NOMO-1 treated with DMSO at 0.1 percent for 48 hours (cell line): Measurements from ENCODE around the gene TRAPPC2L.

Experiments used
- DNase-seq: peaks from one replicate; lab custom pipeline; 2025; ENCODE audit not compliant: unreplicated experiment; lab: John Stamatoyannopoulos, UW

The TRAPPC2L gene

DNA sequence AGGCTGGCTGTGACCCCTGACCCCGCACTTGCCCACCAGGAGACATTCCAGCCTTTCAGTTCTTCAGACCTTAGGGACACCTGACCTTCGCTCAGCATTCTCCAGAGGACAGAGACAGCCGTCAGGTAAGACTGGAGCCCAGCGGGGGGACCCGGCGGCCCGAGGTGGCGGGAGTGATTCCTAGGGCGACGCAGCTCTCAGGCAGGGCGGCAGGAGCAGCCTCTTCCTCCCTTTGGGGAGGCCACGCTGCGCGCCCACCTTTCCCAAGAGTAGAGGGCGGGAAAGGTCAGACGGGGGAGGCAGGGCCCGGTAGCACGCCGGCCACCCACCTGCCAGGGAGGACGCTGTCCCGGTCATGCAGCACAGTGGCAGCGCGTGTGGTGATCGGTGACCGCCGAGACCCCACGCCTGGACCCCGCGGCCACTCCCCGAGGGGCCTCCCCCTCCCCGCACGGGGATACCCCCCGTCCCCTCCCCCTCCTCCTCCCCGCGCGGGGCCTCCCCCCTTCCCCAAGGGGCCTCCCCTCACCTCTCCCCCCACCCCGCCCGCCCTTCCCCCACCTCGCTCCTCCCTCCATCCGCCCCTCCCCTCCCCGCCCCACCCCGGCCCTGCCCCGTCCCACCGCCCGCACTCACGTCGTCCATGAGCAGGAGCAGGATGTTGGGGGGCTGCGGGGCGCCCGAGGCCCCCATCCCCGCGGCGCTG, 652 bp upstream of the TRAPPC2L start:
- DNase-seq, result no peak

DNA sequence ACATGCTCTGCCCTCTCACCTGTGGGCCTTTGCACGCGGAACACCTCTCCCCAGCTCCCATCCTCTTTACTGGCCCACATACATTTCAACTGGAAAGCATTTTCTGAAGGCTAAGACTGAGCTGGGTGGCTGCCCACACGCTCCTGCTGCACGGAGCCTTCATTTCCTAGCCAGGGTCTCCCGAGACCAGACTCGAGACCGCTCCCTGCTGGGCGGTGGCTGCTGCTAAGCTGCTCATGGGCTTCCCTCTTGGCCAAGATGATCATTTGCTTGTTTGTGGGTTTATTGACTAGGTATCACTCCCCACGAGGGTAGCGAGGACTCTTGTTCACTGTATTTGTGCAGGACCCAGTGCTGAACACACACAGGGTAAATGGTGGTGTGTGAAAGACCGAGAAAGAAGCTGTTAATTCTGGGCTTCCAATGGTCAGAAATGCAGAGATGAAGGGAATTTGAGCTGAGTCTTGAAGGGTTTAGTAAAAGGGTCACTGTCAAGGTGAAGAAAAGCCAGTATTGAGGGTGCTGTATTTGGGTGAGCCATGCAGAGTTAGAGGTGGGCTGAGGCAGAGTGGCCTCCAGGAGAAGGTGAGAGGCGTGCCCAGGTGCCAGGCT, 907 bp downstream of the TRAPPC2L start:
- peak; percentile 86 for DNase-seq

DNA sequence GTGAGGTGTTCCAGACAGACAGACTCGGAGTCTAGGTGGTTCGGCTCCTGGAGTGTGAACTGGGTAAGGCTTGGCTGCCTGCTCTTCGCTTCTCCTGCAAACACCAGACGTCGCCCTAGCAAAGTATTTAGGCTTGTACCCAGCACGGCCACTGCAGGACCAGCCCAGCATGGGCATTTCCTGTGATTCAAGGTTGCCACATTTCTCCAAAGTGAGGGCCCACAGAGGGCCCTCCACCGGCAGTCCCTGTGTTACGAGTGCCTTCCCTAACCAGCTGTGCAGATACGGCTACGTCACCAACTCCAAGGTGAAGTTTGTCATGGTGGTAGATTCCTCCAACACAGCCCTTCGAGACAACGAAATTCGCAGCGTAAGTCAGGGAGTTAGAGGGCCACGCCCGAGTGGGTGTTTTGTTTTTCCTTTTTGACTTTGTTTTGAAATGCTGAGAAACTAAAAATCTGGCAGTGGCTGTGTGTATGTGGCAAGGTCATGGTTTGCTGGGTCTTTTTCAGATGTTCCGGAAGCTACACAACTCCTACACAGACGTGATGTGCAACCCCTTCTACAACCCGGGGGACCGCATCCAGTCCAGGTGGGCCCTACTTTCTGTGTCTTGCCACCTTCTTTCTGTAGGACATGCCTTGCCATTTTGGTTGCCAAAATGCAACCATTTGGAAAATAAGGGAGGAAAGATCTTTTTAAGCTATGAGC, 2.6 kb downstream of the TRAPPC2L start:
- no peak for DNase-seq

DNA sequence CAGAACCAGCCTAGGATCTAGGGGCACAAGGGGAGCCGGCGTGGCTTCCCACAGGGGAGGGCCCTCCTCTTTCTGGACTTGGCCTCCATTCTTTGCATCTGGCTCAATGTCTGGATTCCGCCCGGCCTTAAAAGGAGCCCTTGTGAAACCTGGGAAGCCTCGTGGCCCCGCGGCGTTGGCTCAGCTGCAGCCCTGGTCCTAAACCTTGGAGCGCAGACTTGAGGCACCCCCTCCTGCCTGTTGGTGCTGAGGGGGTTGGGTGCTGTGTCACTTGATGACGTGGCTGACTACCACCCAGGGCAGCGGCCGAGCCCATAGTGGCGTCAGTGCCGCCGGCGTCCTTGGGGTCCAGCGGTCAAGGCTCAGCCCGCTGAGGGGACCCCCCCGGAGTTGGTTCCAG, 4.4 kb downstream of the TRAPPC2L start:
- no peak for DNase-seq

DNA sequence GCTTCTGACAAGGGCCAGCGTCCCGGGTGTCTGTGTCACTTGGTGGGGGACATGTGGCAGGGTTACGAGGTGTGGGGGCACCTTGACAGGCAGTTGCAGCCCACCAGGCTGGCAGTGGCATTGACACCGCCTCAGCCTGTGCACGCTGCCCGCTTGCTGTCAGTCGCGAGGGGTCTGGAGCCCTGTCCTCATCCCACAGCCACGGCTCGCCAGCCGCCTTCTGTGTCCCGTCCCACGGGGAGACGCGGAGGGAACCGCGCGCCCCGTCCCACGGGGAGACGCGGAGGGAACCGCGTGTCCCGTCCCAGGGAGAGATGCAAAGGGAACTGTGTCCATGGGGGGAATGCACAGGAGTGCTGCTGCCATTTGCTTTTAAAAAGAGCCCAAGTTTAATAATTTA, 6.0 kb downstream of the TRAPPC2L start:
- DNase-seq, result no peak

DNA sequence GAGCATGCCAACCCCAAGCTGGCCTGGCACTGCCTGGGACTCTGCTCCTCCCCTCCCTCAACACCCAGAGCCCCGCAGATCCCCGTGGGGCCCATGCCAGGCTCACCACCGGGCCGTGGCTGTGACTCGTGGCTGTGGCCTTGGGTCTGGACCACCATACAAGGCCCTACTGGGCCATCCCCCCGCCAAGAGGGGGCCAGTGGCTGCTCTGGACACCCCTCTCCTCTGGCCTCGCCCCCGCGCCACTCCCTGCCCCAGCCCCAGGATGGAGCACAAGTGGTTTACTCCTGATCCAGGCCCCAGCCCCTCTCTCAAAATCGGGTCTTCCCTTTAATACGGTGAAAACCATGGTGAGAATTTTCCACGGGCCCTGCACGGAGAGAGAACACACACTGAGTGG, 6.5 kb downstream of the TRAPPC2L start:
- no peak for DNase-seq

DNA sequence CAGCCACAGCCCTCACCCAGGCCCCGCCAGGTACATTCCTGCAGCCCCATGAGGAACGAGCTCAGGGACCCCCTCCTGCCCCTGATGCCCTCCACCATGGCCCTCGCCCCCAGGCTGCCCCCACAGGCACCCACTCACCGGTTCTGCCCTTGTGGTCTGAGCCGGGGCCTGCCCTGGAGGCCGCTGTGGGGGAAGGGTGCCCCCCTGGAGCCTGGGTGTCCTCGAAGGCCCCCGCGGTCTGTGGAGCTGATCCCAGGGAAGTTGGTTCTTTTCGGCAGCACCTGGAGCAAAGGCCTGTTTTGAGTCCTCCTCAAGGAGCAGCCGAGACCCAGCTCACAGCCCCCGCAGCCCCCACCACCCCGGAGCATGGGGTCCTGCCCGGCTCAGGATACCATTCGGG, 7.2 kb downstream of the TRAPPC2L start:
- no peak for DNase-seq

DNA sequence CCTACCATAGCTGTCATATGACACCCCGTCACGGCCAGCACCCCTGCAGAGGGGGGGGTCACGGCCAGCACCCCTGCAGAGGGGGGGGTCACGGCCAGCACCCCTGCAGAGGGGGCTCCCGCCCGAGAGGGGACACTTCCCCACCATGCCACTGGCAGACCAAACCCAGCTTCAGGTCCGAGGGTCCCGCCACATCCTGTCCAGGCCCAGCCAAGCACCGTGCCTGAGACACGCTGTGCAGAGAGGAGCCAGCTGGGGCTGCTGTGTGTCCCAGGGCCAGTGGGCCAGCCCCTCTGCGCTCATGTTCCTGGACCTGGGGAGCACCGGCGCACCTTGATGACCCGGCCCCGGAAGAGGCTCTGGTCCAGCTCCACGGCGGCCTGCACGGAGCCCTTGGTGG, 7.6 kb downstream of the TRAPPC2L start:
- DNase-seq, result no peak

DNA sequence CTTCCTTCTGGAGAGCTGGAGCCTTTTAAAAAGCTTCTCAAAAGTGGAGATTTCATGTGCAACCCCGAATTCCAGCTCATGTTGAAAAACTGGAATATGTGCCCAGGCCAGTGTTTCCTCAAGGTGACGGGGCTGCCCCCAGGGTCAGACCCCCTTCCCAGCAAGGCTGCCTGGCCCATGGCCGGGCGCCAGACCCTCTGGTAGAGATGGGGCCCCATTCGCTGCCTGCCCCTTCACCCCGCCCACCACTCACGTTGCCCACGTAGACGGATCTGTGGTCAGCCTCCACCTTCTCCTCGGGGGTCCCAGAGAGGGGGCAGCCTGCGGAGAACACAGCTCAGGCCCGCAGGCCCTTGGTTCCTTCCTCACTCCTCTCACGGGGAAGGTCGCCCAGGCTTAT, 8.4 kb downstream of the TRAPPC2L start:
- no peak for DNase-seq

DNA sequence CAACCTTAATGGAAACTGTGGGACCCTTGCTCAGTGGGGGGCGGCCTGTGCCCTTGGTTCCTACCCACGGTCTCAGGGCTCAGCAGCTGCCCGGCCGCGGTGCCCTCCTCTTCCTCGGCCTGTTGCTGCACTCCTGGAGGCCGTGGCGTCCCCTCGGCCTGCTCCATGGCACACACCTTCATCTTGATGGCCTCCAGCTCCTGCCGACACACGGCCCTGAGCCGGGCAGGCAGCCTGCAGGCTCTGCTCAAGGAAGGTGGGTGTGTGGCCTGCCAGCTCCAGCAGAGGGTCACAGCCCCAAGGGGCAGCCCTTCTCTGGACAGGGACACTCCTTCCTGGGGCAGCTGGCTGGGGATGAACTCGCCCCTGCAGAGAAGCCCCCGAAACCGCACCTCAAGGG, 8.8 kb downstream of the TRAPPC2L start:
- no peak for DNase-seq

DNA sequence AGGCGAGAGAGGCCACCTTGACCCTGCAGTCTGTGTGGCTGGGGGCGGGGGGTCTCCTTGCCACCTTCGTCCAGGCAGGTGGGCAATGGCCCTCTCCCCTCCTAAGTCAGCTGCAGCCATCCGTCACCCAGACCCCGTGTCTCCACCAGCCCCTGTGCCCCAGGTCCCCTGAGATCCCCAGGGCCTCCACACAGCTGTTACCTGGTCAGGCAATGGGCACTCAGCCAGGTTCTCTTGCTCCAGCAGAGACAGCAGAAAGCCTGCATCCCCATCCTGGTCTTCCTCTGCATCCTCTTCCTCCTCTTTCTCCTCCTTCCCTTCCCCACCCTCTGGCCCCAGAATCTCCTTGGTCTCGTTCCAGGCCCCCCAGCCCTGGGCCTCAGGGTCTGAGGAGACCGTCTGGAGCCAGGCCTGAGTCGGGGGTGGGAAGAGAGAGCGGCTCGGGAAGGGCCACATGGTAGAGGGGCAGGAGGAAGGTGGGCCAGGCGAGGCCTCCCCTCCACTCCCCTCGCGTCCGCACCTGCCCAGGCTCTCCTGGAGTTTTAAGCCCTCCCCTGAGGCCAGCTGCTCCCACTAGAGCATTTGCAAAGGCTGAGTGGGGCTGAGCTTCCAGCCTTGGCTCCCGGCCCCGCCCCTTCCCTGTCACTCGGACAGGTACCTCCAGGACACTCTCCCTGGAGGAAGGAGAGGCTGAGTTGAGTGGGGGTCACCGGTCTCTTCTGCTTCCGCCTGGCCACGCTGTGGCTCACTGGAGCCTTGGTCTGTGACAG, 9.4 kb downstream of the TRAPPC2L start, which contains the start of gene PABPN1L:
TSS of gene PABPN1L (minus strand) at position 510 of the 770 bp plus-strand sequence. CDS start at position 456, 54 bp downstream.
- no peak for DNase-seq

DNA sequence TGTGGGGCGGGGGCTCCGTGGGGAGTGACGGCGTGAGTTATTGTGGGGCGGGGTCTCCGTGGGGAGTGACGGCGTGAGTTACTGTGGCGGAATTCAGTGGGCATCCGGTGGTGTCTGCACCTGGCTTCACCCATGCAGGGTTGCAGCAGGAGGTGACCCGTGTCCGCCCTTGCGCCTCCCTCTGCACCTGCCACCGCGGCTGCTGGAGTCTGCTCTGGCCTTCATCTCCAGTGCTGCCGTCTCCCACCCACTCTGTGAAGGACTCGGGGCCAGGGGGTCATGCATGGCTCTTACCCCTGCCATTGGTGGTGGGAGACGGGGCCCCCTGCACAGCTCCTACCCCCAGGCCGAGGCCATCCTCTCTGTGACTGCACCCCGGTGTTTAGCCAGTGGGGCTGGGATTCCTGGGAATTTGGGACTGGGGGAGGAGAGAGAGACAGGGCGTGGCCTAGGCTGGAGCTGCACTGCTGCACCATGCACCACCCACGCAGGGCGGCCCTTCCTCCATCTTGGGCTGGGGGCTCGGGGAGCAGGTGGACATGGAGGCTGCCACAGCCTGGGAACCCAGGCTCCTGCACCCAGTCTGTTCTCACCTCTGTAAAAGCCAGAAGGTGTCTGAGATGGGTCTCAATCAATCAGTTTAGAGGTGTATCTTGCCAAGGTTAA, 10.8 kb downstream of the TRAPPC2L start:
- no peak for DNase-seq

DNA sequence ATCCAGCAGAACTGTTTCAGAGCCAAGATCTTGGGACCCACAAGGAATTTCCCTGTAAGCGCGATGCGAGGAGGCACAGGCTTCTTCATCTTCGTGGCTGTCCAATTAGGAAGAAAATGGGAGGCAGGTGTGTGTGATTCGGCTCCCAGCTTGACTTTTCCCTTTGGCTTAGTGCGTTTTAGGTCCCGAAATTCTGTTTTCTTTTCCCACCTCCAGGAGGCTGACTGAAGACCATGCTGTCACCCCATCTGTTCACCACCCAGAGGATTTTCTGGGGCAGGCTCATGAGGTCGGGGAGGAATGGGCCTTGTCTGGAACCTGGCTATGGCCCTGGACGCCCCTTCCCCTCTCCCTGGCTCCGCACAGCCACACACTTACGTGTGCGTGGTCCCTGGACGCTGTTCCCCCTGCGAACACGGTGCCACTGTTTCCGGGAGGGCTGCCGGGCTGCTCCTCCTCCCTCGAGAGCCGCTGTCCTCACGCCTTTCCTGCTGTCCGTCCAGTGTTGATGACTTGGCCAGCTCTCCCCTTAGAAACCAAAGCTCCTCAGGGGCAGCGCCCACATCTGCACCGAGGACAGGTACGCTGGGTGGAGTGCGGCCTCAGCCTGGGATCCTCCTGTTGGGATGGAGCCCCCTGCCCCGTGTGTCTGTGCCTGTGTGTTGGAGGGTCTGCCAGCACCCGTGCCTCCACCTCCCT, 12.2 kb downstream of the TRAPPC2L start:
- DNase-seq, result no peak

DNA sequence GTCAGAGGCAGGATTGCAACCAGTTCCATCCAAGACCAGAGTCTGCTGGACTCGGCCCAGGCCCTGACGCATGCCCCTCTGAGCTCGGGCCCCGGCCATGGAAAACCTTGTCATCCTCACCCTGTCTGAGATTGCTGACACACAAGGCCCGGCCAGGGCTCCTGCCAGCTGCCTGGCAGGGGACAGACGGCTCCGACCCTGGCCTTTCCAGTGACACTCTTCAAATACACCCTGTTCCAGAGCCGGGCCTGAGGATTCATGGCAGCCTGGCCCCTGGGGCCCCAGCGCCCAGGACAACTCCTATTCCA, 12.7 kb downstream of the TRAPPC2L start:
- no peak for DNase-seq

DNA sequence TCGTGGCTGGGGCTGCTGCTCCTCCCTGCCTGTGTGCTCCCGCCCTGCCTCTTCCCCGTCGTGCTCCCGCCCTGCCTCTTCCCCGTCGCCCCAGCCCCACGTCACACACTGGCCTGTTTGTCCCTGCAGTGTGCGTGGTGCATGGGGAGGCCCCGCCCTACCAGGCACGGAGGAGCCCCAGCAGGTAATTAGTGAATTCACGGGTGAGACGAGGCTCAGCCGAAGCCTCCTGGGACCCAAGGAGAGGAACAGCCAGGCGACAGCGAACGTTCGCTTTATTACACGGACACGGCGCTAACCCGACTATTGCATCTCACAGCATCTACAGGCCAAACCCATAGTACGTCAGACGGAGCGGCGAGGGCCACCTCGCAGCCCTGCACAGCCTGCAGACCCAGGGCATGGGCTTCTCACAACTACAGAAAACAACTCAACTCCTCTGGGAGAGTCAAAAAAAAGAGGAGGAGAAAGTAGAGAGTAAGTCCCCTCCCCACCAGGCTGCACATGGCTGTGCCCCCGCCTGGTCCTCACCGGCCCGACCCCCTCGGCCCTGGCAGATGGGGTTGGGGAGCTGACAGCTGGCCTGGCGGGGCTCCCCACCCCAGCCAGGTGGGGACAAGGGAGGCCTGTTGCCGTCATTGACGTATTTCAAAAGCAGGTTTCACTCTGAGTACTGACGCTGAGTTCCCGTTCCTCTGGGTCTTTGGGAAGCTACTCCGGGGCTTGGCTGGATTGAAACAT, 13.9 kb downstream of the TRAPPC2L start:
- peak; percentile 15 for DNase-seq

DNA sequence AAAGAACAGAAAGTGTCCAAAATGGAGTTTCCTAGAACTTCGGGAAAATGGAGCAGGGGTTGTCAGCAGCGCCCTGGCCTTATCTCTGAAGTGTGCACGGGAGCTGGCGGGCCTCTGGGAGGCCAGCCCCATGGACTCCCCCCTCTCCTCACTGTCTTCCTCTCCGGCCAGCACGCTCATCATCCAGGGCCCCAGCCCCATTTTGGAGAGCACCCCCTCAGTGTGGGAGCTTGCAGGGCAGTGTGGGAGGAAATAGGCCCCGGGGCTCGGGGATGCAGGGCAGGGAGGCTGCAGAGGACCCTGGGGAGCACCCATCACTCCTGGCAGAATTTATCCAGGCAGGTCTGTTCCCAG, 14.4 kb downstream of the TRAPPC2L start:
- DNase-seq, result no peak

DNA sequence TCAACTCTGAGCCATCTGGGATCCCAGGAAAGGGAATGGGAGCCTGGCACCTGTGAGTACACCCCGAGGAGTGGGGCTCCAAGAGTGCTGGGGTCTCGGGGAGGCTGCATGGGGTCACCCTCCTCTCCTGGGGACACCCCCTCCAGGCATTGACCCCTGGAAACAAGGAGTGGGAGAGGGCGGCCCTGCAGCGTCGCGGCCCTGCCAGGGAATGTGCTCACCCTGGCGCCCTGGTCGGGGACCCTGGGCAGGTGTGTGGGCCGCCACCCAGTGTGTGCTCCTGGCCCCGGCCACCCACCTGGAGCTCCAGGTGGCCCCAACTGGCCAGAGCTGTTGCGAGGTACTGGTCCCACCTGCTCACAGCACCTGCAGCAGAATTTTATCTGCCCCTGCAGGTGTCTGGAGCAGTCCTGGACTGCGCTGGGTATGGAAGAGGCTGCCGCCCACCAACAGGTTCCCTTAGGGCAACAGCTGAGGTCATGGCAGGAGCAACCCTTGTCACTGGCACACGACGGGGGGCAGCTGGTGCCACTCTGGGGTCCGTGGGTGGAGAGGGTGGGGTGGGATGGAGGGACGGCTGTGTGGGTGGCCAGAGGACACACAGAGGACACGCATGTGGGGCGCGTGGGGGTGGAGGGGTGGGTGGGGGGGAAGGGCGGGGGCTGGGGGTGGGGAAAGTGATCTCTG, 14.9 kb downstream of the TRAPPC2L start:
- DNase-seq, result no peak

DNA sequence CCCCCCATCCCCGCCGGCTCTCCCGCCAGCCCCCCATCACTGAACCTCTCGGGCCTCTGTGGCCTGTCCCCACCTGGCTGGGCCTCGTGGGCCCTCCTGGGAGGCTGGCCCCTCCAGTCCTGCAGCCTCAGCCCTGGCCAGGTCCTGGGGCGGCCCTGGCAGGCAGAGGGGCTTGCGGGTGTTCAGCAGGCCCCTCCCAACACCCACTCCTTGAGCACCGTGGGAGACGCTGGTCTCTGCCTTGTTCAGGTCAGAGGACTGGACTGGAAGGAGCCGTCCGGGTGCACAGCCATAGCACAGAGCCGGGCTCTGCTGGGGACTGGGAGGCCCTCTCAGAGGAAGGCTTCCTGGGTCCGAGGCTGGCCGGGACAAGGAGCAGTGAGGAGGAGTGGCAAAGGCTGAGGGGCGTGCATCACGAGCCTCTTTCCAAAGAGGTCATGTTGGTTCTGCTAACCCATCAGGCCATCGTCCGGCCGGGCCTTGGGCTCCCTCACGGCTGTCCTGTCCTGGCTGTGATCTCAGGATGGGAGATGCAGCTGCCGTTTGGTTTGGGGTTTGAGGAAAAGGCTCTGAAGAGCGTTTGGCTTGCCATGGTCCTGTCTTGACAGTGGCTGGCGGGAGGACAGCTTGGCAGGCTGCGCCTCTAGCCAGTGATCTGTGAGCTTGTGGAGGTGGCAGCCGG, 15.9 kb downstream of the TRAPPC2L start:
- DNase-seq, result no peak
